ENCODE results near the gene RAB33B.
A peak's percentile ranks its signal among the peaks of the same experiment; 100 is the strongest.

RAB33B gene

GRCh38 chr4:139441029-139441428 lies 12.9 kb upstream of the RAB33B start:
- TF ChIP-seq CTCF (IDR thresholded peaks at IDR 0.05): no peak

GRCh38 chr4:139443661-139444060 lies 10.3 kb upstream of the RAB33B start:
- no peak for TF ChIP-seq CTCF (IDR thresholded peaks at IDR 0.05)

GRCh38 chr4:139450586-139450985 lies 3.3 kb upstream of the RAB33B start:
- no peak for TF ChIP-seq CTCF (IDR thresholded peaks at IDR 0.05)

GRCh38 chr4:139451997-139452396 lies 1.9 kb upstream of the RAB33B start:
- no peak for TF ChIP-seq CTCF (IDR thresholded peaks at IDR 0.05)

- peak; percentile 47 for TF ChIP-seq CTCF (IDR thresholded peaks at IDR 0.05)
Observed at GRCh38 chr4:139453041-139453370, 915 bp upstream of the RAB33B start.

- peak; percentile 23; the same call in 1 of the 2 replicates for TF ChIP-seq CTCF (IDR thresholded peaks at IDR 0.05)
Observed at GRCh38 chr4:139453371-139454110, 380 bp upstream of the RAB33B start.

GRCh38 chr4:139455126-139455538 lies 1.2 kb downstream of the RAB33B start:
- no peak for TF ChIP-seq CTCF (IDR thresholded peaks at IDR 0.05)

- no peak for TF ChIP-seq CTCF (IDR thresholded peaks at IDR 0.05)
Observed at GRCh38 chr4:139457318-139457717, 3.4 kb downstream of the RAB33B start.

Data from LNCAP (cell line).